Measurements from ENCODE around the gene BTN2A1. TPM values are rescaled to one million over a fixed set of nuclear protein-coding genes. Genes with fewer than 3 reads are reported as not detected.
A peak's percentile ranks its signal among the peaks of the same experiment; 100 is the strongest.

Gene BTN2A1
- total and polyA plus RNA-seq, 10 of the 15 experiments (the other 5 are each of a cell fraction or from before 2014, with no cell fraction given): 8.2 to 28.0 (median 15.8) TPM

GRCh38 chr6:26493258-26493657 is 35.5 kb downstream of the BTN2A1 start:
- Histone ChIP-seq H2AFZ (ENCODE audit: control insufficient read depth, low read depth, low read length) (peak overlapping the region; percentile 37; the same call in 1 of the 2 replicates), H3K9me3 (replicated peaks; ENCODE audit: control insufficient read depth, insufficient read depth, low read length) (no peaks in the 10 kb centered on the region), H3K9ac (ENCODE audit: control insufficient read depth, insufficient read depth, low read length) (no peak overlapping the region), H3K4me1 (ENCODE audit: control insufficient read depth, insufficient read depth, low read length) (no peaks in the 10 kb centered on the region), H3K4me2 (ENCODE audit: control insufficient read depth, insufficient read depth) (no peak overlapping the region), H4K20me1 (ENCODE audit: control insufficient read depth, insufficient read depth) (no peaks in the 10 kb centered on the region), H3K27me3 (replicated peaks in 1 of 2; ENCODE audit: control insufficient read depth in 2 of 2, insufficient read depth in 2 of 2, low read length in 1 of 2) (no peaks in the 10 kb centered on the region; a peak in 1 of 4 replicates), H3K4me3 (no peak overlapping the region), H3K27ac (ENCODE audit: control insufficient read depth, insufficient read depth) (no peak overlapping the region), H3K79me2 (ENCODE audit: control insufficient read depth, insufficient read depth, low read length) (no peaks in the 10 kb centered on the region), H3K36me3 (ENCODE audit: control insufficient read depth in 2 of 2, insufficient read depth in 2 of 2, low read length in 1 of 2) (no peaks in the 10 kb centered on the region)
- in situ Hi-C loops (cut with MboI): no loop called here
- FAIRE-seq (no peak), ATAC-seq (peak; percentile 96), DNase-seq (ENCODE audit: low read depth, low spot score) (no peak)
- intact Hi-C loops (cut with micrococcal nuclease; ENCODE audit: unreplicated experiment): loop anchor here (1.0 kb wide), 1 partner anchor 151 kb away; no protein-coding TSS in a partner anchor
- ChIA-PET RAD21 (ENCODE audit: unreplicated experiment) (interaction anchor here (1.7 kb wide), 1 partner anchor 19 kb away, joined by 4 read pairs; no protein-coding TSS in a partner anchor), POLR2A (no interaction called here), CTCF (no interaction called here), SMC1A (ENCODE audit: uncharacterized antibody, unreplicated experiment) (interaction anchor here (1.0 kb wide), 2 partner anchors 10 to 16 kb away, joined by 3 to 4 read pairs; no protein-coding TSS in a partner anchor)
- no TSS peak for BruUV-seq (replicated peaks)
- TF ChIP-seq SMC3 (IDR thresholded peaks at IDR 0.05; ENCODE audit: borderline replicate concordance, low read length) (peak; percentile 72; the same call in 1 of the 2 replicates), CTCF (IDR thresholded peaks at IDR 0.05 in 2 of 3, conservative IDR thresholded peaks at IDR 0.05 in 1 of 3; ENCODE audit: control insufficient read depth in 2 of 3, extremely low read depth in 1 of 3, insufficient read depth in 1 of 3, low read depth in 3 of 3, low read length in 3 of 3) (peak; percentile 36 to 45 (median 43); a peak in 4 of 6 replicates), RAD21 (IDR thresholded peaks at IDR 0.05; ENCODE audit: insufficient read depth, low read depth, low read length) (peak; percentile 63)
- TF ChIP-seq, protein P1, sequence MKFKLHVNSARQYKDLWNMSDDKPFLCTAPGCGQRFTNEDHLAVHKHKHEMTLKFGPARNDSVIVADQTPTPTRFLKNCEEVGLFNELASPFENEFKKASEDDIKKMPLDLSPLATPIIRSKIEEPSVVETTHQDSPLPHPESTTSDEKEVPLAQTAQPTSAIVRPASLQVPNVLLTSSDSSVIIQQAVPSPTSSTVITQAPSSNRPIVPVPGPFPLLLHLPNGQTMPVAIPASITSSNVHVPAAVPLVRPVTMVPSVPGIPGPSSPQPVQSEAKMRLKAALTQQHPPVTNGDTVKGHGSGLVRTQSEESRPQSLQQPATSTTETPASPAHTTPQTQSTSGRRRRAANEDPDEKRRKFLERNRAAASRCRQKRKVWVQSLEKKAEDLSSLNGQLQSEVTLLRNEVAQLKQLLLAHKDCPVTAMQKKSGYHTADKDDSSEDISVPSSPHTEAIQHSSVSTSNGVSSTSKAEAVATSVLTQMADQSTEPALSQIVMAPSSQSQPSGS (IDR thresholded peaks at IDR 0.05; ENCODE audit: low read length): no peak
- 54% methylated on average over 2 of the region's 2 CpGs for WGBS (ENCODE audit: insufficient coverage, insufficient replicate concordance, low lambda C conversion rate, missing lambda C conversion rate)

Data from GM12878 (cell line).